ENCODE results near the gene NIM1K. TPM values are rescaled to one million over a fixed set of nuclear protein-coding genes. Genes with fewer than 3 reads are reported as not detected.
"Not testable (repeated sequence)": the region's sequence is repeated elsewhere in the genome, so short reads cannot be mapped to it uniquely, and the experiment has no call there.

NIM1K gene
- total RNA-seq, 1 donor from 2014 or later: 6.0 TPM

- H3K9me3 ChIP-seq: no peaks in the 10 kb centered on the region
- no peak overlapping the region for H3K27ac ChIP-seq
- H3K4me1 ChIP-seq: no peaks in the 10 kb centered on the region
- H3K4me3 ChIP-seq: no peak overlapping the region
- no peak for ATAC-seq
- TF ChIP-seq CTCF (IDR thresholded peaks at IDR 0.05): no peak
- no peaks in the 10 kb centered on the region for H3K27me3 ChIP-seq
- peaks cover 5% of the 10 kb centered on the region for H3K36me3 ChIP-seq
- DNase-seq: no peak
- intact Hi-C loops (cut with DNase I): no loop called here
Observed at GRCh38 chr5:43156388-43156787, 35.6 kb upstream of the NIM1K start.

- no peaks in the 10 kb centered on the region for H3K9me3 ChIP-seq
- ATAC-seq (no peak), DNase-seq (no peak)
- intact Hi-C loops (cut with DNase I): no loop called here
- H3K4me3 ChIP-seq: no peak overlapping the region
- no peak for TF ChIP-seq CTCF (IDR thresholded peaks at IDR 0.05)
- H3K36me3 ChIP-seq: peaks cover 12% of the 10 kb centered on the region
- no peaks in the 10 kb centered on the region for H3K27me3 ChIP-seq
- no peaks in the 10 kb centered on the region for H3K4me1 ChIP-seq
- H3K27ac ChIP-seq: no peak overlapping the region
Observed at GRCh38 chr5:43157068-43157467, 35.0 kb upstream of the NIM1K start.

GRCh38 chr5:43161244-43161643 lies 30.8 kb upstream of the NIM1K start:
- ATAC-seq (no peak), DNase-seq (no peak)
- no peak for TF ChIP-seq CTCF (IDR thresholded peaks at IDR 0.05)
- no peaks in the 10 kb centered on the region for H3K9me3 ChIP-seq
- H3K36me3 ChIP-seq: peaks cover 31% of the 10 kb centered on the region
- H3K4me3 ChIP-seq: no peak overlapping the region
- intact Hi-C loops (cut with DNase I): no loop called here
- no peak overlapping the region for H3K27ac ChIP-seq
- H3K27me3 ChIP-seq: no peaks in the 10 kb centered on the region
- no peaks in the 10 kb centered on the region for H3K4me1 ChIP-seq

- H3K27me3 ChIP-seq; H3K27ac ChIP-seq; H3K4me1 ChIP-seq; H3K9me3 ChIP-seq; DNase-seq; ATAC-seq; H3K4me3 ChIP-seq; intact Hi-C loops (cut with DNase I): not testable (repeated sequence)
- peaks cover 31% of the 10 kb centered on the region for H3K36me3 ChIP-seq
Observed at GRCh38 chr5:43164801-43165200, 27.2 kb upstream of the NIM1K start.

GRCh38 chr5:43165323-43165722 lies 26.7 kb upstream of the NIM1K start:
- H3K36me3 ChIP-seq: peaks cover 31% of the 10 kb centered on the region
- no peaks in the 10 kb centered on the region for H3K9me3 ChIP-seq
- H3K27me3 ChIP-seq: no peaks in the 10 kb centered on the region
- no peak overlapping the region for H3K4me3 ChIP-seq
- TF ChIP-seq CTCF (IDR thresholded peaks at IDR 0.05): no peak
- intact Hi-C loops (cut with DNase I): no loop called here
- no peak for ATAC-seq
- no peak for DNase-seq
- H3K27ac ChIP-seq: no peak overlapping the region
- no peaks in the 10 kb centered on the region for H3K4me1 ChIP-seq

GRCh38 chr5:43168175-43168574 lies 23.9 kb upstream of the NIM1K start:
- ATAC-seq (no peak), DNase-seq (no peak)
- no peak for TF ChIP-seq CTCF (IDR thresholded peaks at IDR 0.05)
- intact Hi-C loops (cut with DNase I): no loop called here
- Histone ChIP-seq H3K9me3 (no peaks in the 10 kb centered on the region), H3K36me3 (peaks cover 14% of the 10 kb centered on the region), H3K4me1 (no peaks in the 10 kb centered on the region), H3K4me3 (no peak overlapping the region), H3K27me3 (no peaks in the 10 kb centered on the region), H3K27ac (no peak overlapping the region)
